Left lung (tissue), 10 donors: Measurements from ENCODE around the gene ERCC6. TPM values are rescaled to one million over a fixed set of nuclear protein-coding genes. Genes with fewer than 3 reads are reported as not detected.

ENCODE experiments used
- ATAC-seq: fragments of 200-7000 bp; cut with Tn5 transposase; one replicate; pipeline ENCODE4 v1.9.1; 2020; ENCODE audit warnings: moderate library complexity
- DNase-seq, 4 donors: peaks; one replicate each; pipeline ENCODE4 v3.0.0-alpha.2; 2013 to 2020
- H3K27ac ChIP-seq, 2 donors: fragments of 200-600 bp; sonication (generic) in 1 of 2; one replicate each; pipeline versions ENCODE4 v1.5.0 to v1.8.0; 2020 to 2021
- H3K27me3 ChIP-seq, 2 donors: fragments of 200-600 bp; sonication (generic) in 1 of 2; one replicate each; pipeline versions ENCODE4 v1.5.0 to v1.8.0; 2020 to 2021
- H3K36me3 ChIP-seq, 2 donors: fragments of 200-600 bp; sonication (generic) in 1 of 2; one replicate each; pipeline versions ENCODE4 v1.5.0 to v1.8.0; 2020 to 2021
- H3K4me1 ChIP-seq, 2 donors: fragments of 200-600 bp; one replicate each; pipeline ENCODE4 v1.8.0; 2021
- H3K4me3 ChIP-seq, 2 donors: fragments of 200-600 bp; sonication (generic) in 1 of 2; one replicate each; pipeline versions ENCODE4 v1.5.0 to v1.8.0; 2020 to 2021; ENCODE audit warnings: mild to moderate bottlenecking in 1 of 2
- H3K9me3 ChIP-seq, 2 donors: fragments of 200-600 bp; sonication (generic) in 1 of 2; one replicate each; pipeline versions ENCODE4 v1.5.0 to v1.8.0; 2020 to 2021
- intact Hi-C, 2 donors: fragments of 100-400 bp; cut with DNase I; formaldehyde crosslinking; loops; one replicate each; pipeline versions ENCODE4 v1.11.2 to v1.14.2; 2022
- polyA plus RNA-seq, 6 donors: library from polyadenylated mRNA; unstranded; fragments of 120-200 nt; gene quantifications; one replicate each; pipeline ENCODE4 v1.2.1, GENCODE V29; 2013; ENCODE audit not compliant: insufficient read length in 6 of 6
- total RNA-seq, 2 donors: library from RNA; stranded (reverse); fragmentation: NEBNext Ultra II Directional; extraction: Animal tissue kit (Norgen Biotek cat#: 25700); gene quantifications; one replicate each; pipeline ENCODE4 v1.2.1, GENCODE V29; 2021
- TF ChIP-seq, protein P1 (sequence below), 2 donors: fragments of 200-600 bp; sonication (generic) in 1 of 2; IDR thresholded peaks; one replicate each; pipeline versions ENCODE4 v1.5.0 to v1.8.0; 2021; ENCODE audit warnings: antibody characterized with exemption in 2 of 2
- donor health status: DM: no; HTN: yes; CAD: no.
- donor health status: DM: no; HTN: no; CAD: no.

ERCC6 gene
- total and polyA plus RNA-seq, 8 donors = 16.5 to 26.6 (median 19.1) TPM

GRCh38 chr10:49552277-49552676 lies 13.4 kb upstream of the ERCC6 start:
- DNase-seq (no peak), ATAC-seq (no peak)
- Histone ChIP-seq H3K27me3 (no peaks in the 10 kb centered on the region), H3K4me3 (no peak overlapping the region), H3K4me1 (no peaks in the 10 kb centered on the region), H3K9me3 (peaks cover 0 to 3% of the 10 kb centered on the region in 2 donors), H3K27ac (no peak overlapping the region), H3K36me3 (no peaks in the 10 kb centered on the region)
- TF ChIP-seq, protein P1, sequence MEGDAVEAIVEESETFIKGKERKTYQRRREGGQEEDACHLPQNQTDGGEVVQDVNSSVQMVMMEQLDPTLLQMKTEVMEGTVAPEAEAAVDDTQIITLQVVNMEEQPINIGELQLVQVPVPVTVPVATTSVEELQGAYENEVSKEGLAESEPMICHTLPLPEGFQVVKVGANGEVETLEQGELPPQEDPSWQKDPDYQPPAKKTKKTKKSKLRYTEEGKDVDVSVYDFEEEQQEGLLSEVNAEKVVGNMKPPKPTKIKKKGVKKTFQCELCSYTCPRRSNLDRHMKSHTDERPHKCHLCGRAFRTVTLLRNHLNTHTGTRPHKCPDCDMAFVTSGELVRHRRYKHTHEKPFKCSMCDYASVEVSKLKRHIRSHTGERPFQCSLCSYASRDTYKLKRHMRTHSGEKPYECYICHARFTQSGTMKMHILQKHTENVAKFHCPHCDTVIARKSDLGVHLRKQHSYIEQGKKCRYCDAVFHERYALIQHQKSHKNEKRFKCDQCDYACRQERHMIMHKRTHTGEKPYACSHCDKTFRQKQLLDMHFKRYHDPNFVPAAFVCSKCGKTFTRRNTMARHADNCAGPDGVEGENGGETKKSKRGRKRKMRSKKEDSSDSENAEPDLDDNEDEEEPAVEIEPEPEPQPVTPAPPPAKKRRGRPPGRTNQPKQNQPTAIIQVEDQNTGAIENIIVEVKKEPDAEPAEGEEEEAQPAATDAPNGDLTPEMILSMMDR (IDR thresholded peaks at IDR 0.05) = no peak
- intact Hi-C loops = no loop called here

DNA sequence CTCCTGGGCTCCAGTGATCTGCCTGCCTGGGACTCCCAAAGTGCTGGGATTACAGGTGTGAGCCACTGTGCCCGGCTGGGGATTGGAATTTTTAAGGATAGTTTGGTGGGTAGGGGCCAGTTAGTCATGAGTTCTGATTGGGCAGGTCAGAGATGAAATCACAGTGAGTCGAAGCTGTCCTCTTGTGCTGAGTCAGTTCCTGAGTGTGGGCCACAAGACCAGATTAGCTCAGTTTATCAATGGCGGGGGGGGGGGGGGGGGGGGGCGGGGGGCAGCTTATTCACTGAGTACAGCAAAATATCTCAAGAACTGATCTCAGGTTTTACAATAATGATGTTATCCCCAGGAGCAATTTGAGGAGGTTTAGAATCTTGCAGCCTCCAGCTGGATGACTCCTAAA lies 11.6 kb upstream of the ERCC6 start:
- Histone ChIP-seq H3K4me3 (no peak overlapping the region), H3K4me1 (no peaks in the 10 kb centered on the region), H3K27ac (no peak overlapping the region), H3K27me3 (no peaks in the 10 kb centered on the region), H3K9me3 (no peaks in the 10 kb centered on the region), H3K36me3 (no peaks in the 10 kb centered on the region)
- intact Hi-C loops = no loop called here
- TF ChIP-seq, protein P1 (IDR thresholded peaks at IDR 0.05) = no peak
- DNase-seq (no peak), ATAC-seq (peak; percentile 23)

DNA sequence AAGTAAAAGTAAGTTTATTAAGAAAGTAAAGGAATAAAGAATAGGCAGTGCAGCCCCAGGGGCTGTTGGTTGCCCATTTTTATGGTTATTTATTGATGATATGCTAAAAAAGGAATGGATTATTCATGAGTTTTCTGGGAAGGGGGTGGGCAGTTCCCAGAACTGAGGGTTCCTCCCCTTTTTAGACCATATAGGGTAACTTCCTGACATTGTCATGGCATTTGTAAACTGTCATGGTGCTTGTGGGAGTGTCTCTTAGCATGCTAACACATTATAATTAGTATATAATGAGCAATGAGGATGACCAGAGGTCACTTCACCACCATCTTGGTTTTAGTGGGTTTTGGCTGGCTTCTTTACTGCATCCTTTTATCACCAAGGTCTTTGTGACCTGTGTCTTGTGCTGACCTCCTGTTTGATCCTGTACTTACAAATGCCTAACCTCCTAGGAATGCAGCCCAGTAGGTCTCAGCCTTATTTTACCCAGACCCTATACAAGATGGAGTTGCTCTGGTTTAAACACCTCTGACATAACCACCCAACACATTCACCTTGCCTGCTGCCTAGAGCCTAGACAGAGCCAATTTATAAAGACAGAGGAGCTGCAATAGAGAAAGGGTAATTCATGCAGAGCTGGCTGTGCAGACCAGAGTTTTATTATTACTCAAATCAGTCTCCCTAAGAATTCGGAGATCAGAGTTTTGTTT lies 10.9 kb upstream of the ERCC6 start:
- Histone ChIP-seq H3K4me1 (no peaks in the 10 kb centered on the region), H3K27ac (no peak overlapping the region), H3K4me3 (no peak overlapping the region), H3K36me3 (no peaks in the 10 kb centered on the region), H3K27me3 (no peaks in the 10 kb centered on the region), H3K9me3 (no peaks in the 10 kb centered on the region)
- DNase-seq (no peak), ATAC-seq (no peak)
- TF ChIP-seq, protein P1 (IDR thresholded peaks at IDR 0.05) = no peak
- intact Hi-C loops = no loop called here

DNA sequence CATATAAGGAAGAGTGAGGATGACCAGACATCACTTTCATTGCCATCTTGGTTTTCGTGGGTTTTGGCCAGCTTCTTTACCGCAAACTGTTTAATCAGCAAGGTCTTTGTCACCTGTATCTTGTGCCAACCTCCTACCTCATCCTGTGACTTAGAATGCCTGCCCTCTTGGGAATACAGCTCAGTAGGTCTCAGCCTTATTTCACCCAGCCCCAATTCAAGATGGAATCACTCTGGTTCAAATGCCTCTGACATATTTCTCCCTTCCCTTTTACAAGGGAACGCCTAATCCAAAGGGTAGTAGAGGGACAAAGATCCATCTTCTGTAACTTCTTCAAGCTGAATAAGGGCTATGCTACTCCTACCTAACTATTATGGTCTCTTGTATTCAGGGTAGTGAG lies 4.7 kb upstream of the ERCC6 start:
- Histone ChIP-seq H3K4me3 (no peak overlapping the region), H3K27ac (no peak overlapping the region), H3K27me3 (no peaks in the 10 kb centered on the region), H3K9me3 (peaks cover 0 to 7% of the 10 kb centered on the region in 2 donors), H3K36me3 (no peaks in the 10 kb centered on the region), H3K4me1 (peaks cover 9% of the 10 kb centered on the region in 2 donors)
- ATAC-seq (no peak), DNase-seq (no peak)
- intact Hi-C loops = no loop called here
- TF ChIP-seq, protein P1 (IDR thresholded peaks at IDR 0.05) = no peak

GRCh38 chr10:49542353-49542752 lies 3.4 kb upstream of the ERCC6 start:
- no peaks in the 10 kb centered on the region for H3K27me3 ChIP-seq
- H3K9me3 ChIP-seq = peaks cover 0 to 7% of the 10 kb centered on the region in 2 donors
- DNase-seq = no peak
- no peak overlapping the region for H3K27ac ChIP-seq
- no peak overlapping the region for H3K4me3 ChIP-seq
- H3K4me1 ChIP-seq = peaks cover 16 to 19% of the 10 kb centered on the region in 2 donors
- TF ChIP-seq, protein P1 (IDR thresholded peaks at IDR 0.05) = no peak
- intact Hi-C loops = no loop called here
- ATAC-seq = no peak
- H3K36me3 ChIP-seq = no peaks in the 10 kb centered on the region
